HuH-7.5 (cell line): ENCODE measurements around the gene SLC51A.
"Not testable (repeated sequence)": the region's sequence is repeated elsewhere in the genome, so short reads cannot be mapped to it uniquely, and the experiment has no call there.

Experiments
- DNase-seq: peaks from one replicate; pipeline ENCODE4 v3.0.0; 2011; ENCODE audit warnings: low spot score

SLC51A gene

DNA sequence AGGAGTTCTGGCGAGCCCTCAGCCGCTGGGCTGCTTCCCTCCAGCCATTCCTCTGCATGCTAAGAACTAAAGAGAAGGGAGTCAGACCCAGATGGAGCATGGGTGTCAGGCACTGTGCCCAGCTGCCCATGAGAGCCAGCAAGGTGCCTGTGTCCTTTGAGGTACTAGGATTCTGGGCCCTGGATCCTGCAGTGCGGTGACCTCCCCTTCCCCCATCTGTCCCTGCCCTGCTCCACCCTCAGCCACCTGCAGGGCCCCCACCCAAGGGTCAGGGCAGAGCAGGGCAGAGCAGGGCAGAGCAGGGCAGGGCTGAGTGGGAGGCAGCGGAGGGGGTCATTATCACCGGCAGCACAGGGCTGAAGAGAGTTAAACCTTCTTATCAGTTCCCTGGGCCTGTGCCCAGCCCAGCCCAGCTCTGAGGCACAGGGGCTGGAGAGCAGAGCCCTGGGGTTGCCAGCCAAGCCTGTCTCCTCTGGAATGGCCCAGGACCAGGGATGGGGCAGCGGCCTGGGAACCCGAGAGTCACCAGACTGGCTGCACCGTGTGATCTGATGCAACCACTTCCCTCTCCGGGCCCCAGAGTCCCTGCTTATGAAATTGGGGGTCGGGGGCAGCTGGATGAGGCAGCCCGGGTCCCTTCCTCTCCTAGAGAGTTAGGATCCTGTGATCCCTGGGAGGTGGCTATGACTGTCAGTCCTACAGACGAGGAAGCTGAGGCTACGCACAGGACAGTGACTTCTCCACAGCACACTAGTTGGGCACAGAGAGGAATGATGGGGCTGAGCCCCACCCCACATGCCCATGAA is 22.4 kb upstream of the SLC51A start:
- DNase-seq = no peak

DNA sequence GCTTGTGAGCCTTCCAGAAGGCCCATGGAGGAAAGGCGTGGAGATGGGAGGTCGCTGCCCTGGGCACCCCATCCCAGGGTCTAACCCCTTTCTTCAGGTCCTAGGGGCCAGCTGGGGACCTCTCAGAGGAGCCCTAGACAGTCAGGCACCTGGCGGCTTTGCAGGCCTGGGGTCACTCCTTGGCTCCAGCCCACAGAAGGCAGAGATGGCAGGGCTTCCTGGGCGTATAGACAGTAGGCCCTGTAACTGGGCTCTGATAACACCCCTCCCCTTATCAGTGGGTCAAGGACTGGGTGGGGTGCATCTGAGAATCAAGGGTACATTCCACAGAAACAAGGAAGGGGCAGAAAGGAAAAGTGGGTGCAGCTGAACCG is 21.8 kb upstream of the SLC51A start:
- DNase-seq = no peak

DNA sequence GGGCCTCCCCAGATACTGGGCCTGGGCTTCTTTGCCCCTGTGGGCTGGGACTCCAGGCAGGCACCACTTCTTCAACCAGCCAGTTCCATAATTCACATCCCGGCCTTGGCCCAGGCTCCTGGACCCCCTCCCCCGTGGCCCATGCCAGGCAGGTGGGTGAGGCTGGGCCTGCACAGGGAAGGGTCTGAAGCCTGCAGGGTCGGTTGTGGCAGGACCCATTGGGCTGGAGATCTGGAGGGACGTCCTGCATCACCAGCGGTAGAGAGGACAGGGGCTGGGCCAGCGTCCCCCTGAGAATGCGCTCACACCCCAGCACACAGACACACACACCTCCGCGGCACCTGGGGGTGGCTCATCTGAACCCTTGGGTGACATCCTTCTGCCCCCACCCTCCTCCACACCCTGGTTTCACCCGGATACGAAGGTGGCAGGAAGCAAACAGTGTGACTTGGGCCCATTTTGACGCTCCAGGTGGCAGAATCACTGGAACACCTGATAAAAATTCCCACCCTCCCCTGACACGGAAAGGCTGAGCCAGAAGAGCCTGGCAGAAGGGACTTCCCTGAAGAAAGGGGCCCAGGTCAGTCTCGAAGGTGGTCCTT is 20.6 kb upstream of the SLC51A start:
- no peak for DNase-seq

DNA sequence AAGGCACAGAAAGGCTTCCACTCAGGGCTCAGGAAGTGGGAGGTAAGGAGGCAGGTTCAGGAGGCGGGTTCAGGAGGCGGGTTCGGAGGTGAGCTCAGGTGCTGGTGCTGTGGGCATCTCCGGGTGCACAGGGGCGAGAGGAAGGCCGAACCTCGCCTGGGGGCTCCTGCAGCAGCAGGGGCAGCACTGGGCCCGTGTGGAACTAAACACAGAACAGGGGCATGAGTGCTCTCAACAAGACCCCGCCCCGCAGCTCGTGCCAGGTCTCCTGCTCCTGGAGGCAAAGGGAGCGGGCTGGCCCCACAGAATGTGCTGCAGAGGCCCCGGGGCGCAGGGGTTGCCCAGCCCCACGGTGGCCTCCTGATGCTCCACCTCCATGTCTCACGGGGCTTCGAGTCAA is 18.8 kb upstream of the SLC51A start:
- DNase-seq = no peak

DNA sequence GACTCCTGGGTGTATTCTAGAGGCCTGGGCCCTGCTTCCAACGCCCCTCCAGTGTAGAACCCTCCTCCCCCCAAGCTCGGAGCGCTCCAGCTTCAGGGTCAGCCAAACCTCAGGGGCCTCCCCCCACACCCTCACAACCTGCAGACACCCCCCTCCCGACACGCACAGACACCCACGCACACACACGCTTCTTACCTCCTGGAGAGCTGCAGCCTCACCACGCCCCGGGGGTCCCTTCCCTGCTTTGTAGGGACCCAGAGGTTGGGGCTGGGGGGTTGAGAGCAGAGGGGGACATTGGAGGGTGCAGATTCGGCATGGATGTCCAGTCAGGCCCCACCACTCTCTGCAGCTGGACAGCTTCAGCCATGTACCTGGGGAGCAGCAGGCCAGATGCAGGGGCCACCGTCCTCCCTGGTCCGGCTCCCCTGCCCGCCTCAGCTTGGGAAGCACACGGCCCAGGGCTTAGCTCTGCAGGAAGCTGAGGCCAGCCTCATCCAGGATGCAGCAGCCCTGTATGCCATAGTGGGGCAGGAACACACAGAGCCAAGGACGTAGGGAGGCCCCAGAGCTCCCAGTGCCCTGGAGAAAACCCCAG is 18.2 kb upstream of the SLC51A start:
- DNase-seq = no peak

DNA sequence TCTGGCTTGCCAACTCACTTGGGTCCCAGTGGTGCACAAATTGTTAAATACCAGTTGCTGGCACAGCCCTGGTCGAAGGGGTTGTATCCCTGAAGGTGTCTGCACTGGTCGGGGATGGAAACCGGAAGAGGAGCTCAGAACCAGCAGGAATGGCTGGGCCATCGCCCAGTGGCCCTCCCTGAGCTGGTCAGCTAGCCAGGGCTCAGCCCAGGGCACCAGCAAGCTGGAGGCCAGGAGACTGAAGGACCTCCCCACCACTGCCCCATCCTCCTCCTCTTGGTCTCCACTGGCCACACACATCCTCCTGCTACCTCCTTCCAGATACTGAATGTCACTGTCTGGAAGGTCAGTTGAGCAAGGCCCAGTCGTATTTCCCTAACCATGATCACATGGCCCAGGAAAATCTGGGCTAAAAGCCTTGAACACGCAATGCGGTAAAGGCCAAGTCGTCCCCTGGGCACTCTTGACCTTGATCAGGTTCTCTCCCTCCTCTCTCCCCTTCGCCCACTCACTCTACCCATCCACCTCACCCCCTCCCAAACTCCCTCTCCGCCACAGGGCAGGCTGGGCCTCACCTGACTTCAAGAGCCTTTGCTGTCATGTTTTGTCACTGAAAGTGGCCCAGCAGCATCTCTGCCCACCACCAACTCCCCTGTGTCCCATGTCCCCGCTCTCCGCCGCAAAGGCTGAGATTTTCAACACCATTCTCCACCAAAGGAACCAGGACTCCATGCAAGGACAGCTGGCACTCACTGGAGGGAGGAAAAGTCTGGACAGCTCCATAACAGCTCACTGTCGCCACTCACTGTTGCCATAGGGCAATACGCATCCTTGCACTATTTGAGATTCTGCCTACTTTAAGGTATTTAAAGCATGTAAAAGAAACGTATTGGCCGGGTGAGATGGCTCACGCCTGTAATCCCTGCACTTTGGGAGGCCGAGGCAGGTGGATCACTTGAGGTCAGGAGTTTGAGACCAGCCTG is 17.3 kb upstream of the SLC51A start:
- DNase-seq = no peak

DNA sequence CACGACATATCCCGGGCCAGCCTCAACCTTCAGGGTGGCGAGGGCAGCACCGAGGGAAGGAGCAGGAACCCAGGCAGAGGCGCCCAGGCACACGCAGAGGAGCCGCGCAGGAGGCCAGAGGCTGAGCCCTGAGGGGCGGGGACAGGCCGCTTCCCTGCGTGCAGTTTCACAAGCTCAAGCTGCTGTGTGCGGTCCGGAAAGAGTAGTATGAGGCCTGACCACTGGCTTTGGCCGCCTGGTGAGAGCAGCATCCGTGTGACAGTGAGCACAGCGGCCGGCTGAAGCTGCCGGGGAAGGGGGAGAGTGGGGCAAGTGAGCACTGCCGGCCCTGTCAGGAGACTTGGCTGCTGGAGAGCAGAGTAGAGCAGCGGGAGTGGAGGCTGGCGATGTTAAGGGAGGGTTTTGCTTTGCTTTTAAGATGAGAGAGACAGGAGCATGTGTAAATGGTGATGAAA is 13.8 kb upstream of the SLC51A start:
- DNase-seq = no peak

DNA sequence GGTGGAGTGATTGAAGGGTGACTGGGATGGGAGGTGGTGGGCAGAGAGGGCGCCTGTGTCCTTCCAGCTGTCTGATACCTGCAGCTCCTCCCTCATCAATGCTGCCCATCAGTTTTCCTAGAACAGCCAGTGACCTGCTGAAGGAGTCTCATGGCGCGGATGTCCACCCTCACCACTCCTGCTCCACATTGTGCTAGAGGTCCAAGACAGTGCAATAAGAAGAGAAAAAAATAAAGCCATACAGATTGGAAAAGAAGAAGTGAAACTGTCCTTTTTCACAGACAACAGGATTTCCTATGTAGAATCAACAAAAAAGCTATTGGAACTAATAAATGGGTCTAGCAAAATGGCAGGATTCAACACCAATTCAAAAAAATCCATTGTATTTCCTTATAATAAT is 12.5 kb upstream of the SLC51A start:
- DNase-seq = no peak

DNA sequence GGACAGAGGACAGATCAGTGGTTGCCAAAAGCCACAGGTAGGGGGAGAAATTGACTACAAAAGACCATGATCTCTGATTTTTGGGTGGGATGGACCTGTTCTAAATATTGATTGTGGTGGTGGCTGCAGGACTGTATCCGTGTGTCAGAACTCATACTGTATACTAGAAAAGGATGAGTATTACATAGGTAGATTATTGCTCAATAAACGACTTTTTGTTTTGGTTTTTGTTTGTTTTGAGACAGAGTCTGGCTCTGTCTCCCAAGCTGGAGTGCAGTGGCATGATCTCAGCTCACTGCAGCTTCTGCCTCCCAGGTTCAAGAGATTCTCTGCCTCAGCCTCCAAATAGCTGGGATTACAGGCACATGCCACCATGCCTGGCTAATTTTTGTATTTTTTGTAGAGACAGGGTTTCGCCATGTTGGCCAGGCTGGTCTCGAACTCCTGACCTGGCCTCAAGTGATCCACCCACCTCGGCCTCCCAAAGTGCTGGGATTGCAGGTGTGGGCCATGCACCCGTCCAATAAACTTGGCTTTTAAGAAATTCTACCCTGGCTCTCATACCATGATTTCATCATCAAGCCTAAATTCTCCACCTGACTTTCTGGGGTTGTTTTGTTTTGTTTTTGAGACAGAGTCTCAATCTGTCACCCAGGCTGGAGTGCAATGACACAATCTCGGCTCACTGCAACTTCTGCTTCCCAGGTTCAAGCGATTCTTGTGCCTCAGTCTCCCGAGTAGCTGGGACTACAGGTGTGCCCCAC is 10.7 kb upstream of the SLC51A start:
- DNase-seq = not testable (repeated sequence)

DNA sequence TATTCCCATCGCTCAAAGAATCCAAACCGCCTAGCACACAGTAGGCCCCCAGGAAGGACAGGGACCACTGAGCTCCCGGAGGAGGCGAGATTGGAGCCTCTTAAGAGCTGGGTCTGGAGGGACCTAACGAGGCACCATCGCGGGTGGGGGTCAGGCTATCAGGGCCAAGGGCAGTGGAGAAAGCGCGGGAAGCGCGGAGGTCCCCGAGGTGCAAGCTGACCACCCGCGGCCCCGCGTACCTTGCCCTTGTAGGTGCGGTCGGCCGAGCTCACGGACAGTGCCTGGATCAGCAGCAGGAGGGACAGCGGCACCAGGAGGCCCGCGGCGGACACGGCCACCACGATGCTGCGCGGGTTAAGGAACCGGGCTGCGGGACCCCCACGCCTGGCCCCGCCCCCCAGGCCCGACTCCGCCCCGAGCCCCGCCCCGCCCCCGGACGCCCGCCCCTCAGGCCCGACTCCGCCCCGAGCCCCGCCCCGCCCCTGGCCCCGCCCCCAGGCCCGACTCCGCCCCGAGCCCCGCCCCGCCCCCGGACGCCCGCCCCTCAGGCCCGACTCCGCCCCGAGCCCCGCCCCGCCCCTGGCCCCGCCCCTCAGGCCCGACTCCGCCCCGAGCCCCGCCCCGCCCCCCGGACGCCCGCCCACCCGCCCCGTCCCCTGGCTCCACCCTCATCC is 9.0 kb upstream of the SLC51A start:
- DNase-seq = peak; percentile 40

DNA sequence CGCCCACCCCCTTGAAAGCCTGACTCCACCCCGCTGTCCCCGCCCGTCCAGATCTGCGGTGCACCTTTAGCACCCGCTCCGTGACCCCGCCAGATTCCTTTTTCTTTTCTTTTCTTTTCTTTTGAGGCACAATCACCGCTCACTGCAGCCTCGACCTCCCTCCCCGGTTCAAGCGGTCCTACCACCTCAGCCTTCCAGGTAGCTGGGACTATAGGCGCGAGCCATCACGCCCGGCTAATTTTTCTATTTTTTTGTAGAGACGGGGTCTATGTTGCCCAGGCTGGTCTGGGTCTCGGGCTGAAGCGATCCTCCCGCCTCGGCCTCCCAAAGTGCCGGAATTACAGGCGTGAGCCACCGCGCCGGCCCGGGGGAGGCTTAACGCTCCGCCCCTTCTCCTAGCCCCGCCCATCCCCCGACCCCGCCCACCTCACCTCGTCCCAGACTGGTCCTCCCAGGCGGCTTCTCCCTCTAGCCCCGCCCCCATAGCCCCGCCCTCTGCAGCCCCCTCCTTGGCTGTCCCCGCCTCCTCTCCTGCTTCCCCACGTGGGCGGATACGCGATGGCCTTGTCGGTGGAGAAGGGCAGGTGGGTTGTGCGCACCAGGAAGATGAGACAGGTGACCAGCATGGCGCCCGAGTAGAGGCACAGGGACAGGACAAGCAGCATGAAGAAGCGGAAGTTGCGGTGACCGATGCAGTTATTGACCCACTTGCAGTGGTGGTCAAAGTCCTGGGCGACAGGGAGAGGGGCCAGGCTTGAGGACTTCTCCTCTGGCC is 8.3 kb upstream of the SLC51A start:
- DNase-seq = peak; percentile 88

DNA sequence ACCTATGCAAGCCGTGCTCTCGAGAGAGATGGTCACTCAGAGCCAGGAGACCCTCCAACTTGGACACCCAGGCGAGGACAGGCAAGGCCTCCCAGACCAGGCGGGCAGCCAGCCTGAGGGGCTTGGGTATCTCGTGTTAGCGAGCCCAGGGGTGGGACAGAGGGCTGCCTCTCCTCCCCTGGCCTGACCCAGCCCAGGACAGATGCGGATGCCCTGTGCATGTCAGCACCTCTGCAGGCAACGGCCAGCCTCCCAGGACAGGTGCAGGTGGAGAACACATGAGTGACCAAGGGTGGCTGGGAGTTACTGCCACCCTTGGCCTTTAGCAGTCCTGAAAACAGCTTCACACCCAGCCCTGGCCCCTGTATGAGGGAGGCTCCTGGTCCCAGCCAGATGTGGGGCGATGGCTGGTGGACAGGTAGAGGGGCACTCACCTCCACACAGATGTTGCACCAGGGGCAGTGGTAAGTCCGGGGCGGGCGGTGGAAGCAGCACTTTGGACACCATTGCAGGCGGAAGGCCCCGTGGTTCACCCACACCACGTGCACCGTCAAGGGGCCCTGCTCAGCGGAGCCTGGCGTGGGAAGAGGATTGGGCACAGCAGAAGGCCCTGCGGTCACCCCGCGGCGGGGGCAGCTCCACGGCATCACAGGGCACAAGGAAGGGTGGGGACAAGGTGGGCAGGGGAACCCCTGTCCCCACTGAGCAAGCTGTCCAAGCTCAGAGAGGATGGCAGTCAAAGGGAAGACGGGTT is 7.2 kb upstream of the SLC51A start:
- DNase-seq = no peak

DNA sequence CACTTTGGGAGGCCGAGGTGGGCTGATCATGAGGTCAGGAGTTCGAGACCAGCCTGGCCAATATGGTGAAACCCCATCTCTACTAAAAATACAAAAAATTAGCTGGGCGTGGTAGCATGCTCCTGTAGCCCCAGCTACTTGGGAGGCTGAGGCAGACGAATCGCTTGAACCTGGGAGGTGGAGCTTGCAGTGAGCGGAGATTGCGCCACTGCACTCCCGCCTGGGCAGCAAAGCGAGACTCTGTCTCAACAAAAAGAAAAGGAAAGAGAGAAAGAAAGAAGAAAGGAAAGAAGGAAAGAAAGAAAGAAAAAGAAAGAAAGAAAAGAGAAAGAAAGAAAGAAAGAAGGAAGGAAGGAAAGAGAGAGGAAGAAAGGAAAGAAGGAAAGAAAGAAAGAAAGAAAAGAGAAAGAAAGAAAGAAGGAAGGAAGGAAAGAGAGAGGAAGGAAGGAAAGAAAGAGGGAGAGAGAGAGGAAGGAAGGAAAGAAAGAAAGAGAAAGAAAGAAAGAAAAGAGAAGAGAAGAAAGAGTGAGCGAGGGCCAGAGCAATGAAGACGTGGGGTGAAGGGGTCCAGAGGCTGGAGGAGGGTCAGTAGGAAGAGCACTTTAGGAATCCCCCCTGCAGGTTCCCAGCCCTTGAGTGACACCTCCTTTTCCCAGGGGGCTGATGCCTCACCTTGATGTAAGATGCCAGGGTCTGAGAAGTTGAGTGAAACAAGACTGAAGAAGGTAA is 6.2 kb upstream of the SLC51A start:
- not testable (repeated sequence) for DNase-seq

DNA sequence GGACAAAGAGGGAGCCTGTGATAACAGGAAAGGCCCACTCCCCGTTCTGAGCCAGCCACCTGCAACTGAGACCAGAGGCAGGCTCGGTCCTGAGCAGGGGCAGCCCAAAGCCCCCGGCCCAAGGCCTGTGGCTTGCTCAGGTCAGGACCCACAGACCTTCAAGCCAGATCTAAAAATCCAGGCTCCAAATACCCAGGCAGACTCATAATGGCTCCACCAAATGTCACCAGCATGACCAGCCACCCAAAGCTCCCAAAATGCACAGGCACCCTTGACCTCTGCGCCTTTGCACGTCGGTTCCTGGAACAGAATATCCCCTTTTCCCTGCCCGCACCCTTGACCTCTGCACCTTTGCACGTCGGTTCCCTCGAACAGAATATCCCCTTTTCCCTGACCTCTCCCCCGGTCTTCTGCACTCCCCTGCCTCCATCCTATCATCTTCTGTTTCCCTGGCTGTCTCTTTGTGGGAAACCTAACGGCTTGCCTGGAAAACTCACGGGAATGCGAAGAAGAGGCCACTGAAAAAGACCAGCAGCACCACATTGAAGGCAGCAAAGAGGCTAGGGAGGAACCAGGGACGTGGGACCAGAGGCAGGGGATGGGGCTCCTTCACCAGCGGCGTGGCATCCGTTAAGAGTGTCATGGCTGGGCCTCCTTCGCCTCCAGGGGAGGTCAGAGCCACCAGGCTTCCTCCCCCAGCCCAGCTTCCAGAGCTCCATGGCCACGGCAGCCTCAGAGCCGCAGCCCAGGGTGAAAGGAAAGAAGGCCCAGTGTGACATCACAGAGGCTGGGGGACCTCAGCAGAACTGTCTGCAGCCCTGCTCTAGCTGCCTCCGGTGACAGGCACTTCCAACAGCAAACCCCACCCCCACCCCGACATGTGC is 5.4 kb upstream of the SLC51A start, which contains the start of gene ZDHHC19:
Gene ZDHHC19, minus strand, starts transcription at position 728 of the 884 bp plus-strand sequence. Its CDS starts 85 bp downstream, at position 643.
- no peak for DNase-seq

DNA sequence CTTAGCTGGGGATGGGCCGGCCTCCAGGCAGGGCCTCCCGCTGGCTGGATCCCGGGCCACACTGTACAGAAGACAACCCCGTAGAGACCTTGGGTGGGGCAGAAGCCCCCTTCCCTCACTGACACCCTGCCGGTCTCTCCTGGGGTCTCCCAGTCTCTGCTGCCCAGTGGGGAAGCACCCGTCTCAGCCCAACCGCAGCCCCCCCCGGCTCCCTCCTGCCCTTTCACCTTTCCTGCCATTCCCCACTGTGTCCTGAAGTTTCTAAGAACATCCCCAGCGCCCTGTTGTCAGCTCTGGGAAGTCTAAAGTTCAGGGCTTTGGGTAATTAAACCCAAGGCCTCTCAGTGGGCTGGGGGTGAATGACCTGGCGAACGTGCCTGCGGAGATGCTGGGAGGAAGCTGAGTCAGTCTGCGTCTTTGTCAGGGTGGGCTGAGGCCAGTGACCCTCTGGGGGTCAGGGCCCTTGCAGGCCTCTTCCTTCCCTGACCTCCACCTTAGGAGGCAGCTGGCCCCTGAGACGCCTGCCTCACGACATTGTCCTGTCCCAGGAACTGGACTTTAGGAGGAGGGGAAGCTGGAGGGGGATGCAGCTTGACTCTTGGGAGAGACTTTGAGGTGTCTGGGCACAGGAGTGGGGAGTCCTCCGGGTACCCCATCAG is 1.4 kb upstream of the SLC51A start:
- DNase-seq = peak; percentile 77

DNA sequence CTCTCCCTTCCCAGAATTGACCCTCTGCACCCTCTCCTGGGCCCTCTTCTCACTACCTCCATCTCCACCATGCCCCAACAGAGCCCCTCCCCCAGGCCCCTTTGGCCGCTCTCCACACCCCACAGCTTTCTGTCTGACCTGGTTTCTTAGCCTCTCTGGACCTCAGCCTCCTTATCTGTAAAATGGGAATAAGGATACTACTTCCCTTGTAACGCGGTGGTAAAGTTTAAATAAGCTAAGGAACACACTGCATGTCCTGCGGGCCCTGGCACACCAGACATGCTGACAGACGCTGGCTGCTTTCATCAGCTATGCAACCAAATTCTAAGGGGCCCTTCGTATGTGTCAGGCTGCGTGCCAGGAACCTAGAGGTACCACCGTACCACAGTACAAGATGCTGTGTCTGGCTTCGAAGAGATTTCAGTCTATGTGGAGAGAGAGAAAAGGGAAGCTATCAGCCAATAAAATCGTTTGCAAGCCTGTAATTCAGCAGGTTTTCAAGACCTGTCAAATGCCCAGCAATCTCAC is 777 bp upstream of the SLC51A start:
- no peak for DNase-seq
